IMR-90 (cell line): Measurements from ENCODE around the gene BET1. TPM values are rescaled to one million over a fixed set of nuclear protein-coding genes. Genes with fewer than 3 reads are reported as not detected.

Experiments used
- ATAC-seq: fragments of 200-7000 bp; cut with Tn5 transposase; 2 replicates; pipeline ENCODE4 v1.9.1; 2020; ENCODE audit warnings: low read depth, mild to moderate bottlenecking, moderate library complexity
- BruUV-seq: library from RNA; stranded (reverse); fragments of 400-500 nt; replicated peaks from 2 replicates; lab custom pipeline; 2021; lab: Mats Ljungman, UMichigan
- CTCF ChIA-PET: fragments of 300-600 bp; formaldehyde crosslinking; extraction: SDS; loops from one replicate; lab custom pipeline; 2021; ENCODE audit warnings: antibody characterized with exemption; lab: Yijun Ruan, JAX
- POLR2A ChIA-PET: fragments of 300-600 bp; sonication (Branson Sonifier 250); formaldehyde crosslinking; loops from one replicate; lab custom pipeline; 2022; ENCODE audit warnings: antibody characterized with exemption; ENCODE audit not compliant: unreplicated experiment; lab: Charles Lee
- DNase-seq: peaks from one replicate; pipeline ENCODE4 v3.0.0; 2013
- H2AFZ ChIP-seq: replicated peaks from 2 replicates; pipeline ENCODE3; 2013; ENCODE audit warnings: low read length, mild to moderate bottlenecking; ENCODE audit not compliant: poor library complexity
- H2AK5ac ChIP-seq: 2 replicates; pipeline ENCODE4 v1.6.1; 2013; ENCODE audit warnings: low read depth, low read length, inconsistent platforms
- H2AK9ac ChIP-seq: replicated peaks from 2 replicates; pipeline ENCODE3; 2013; ENCODE audit warnings: mild to moderate bottlenecking, low read depth, low read length, moderate library complexity; ENCODE audit not compliant: poor library complexity
- H2BK120ac ChIP-seq: 2 replicates; pipeline ENCODE4 v1.6.1; 2013; ENCODE audit warnings: low read depth, low read length, inconsistent platforms
- H2BK15ac ChIP-seq: 3 replicates; pipeline ENCODE4 v1.6.1; 2013; ENCODE audit warnings: low read depth, low read length, inconsistent platforms
- H2BK20ac ChIP-seq: 2 replicates; pipeline ENCODE4 v1.6.1; 2013; ENCODE audit warnings: low read depth, mild to moderate bottlenecking, inconsistent platforms, low read length, moderate library complexity
- H2BK5ac ChIP-seq: 2 replicates; pipeline ENCODE4 v1.6.1; 2013; ENCODE audit warnings: mild to moderate bottlenecking, low read depth, low read length, inconsistent platforms; ENCODE audit not compliant: poor library complexity, severe bottlenecking
- H3K14ac ChIP-seq: replicated peaks from 2 replicates; pipeline ENCODE4 v1.6.1; 2013; ENCODE audit warnings: low read depth, low read length, inconsistent platforms
- H3K18ac ChIP-seq: 2 replicates; pipeline ENCODE4 v1.6.1; 2013; ENCODE audit warnings: low read depth, low read length, control low read depth
- H3K23ac ChIP-seq: 2 replicates; pipeline ENCODE4 v1.6.1; 2013; ENCODE audit warnings: low read depth, low read length, inconsistent platforms
- H3K27ac ChIP-seq: 2 replicates; pipeline ENCODE4 v1.5.1; 2013; ENCODE audit warnings: mild to moderate bottlenecking, control low read depth, low read length; ENCODE audit not compliant: insufficient read depth
- H3K27me3 ChIP-seq: 2 replicates; pipeline ENCODE4 v1.6.1; 2013; ENCODE audit warnings: low read length; ENCODE audit not compliant: control insufficient read depth, insufficient read depth
- H3K36me3 ChIP-seq: 2 replicates; pipeline ENCODE4 v1.6.1; 2013; ENCODE audit warnings: low read length, mixed read lengths; ENCODE audit not compliant: control insufficient read depth, insufficient read depth
- H3K4ac ChIP-seq: 2 replicates; pipeline ENCODE4 v1.6.1; 2013; ENCODE audit warnings: low read depth, low read length, inconsistent platforms
- H3K4me1 ChIP-seq: 2 replicates; pipeline ENCODE4 v1.6.1; 2013; ENCODE audit warnings: low read length, mixed read lengths; ENCODE audit not compliant: control insufficient read depth, insufficient read depth
- H3K4me2 ChIP-seq: 2 replicates; pipeline ENCODE4 v1.6.1; 2013; ENCODE audit warnings: low read depth, mild to moderate bottlenecking, control low read depth, low read length, moderate library complexity
- H3K4me3 ChIP-seq: 2 replicates; pipeline ENCODE4 v1.5.1; 2013; ENCODE audit warnings: low read depth, mild to moderate bottlenecking, control low read depth, low read length, moderate library complexity; ENCODE audit not compliant: insufficient read depth
- H3K56ac ChIP-seq: 2 replicates; pipeline ENCODE4 v1.6.1; 2013; ENCODE audit warnings: low read length, inconsistent platforms; ENCODE audit not compliant: insufficient read depth; ENCODE audit errors: extremely low read depth
- H3K79me1 ChIP-seq, 2 experiments: 2 replicates each; pipeline ENCODE4 v1.6.1; 2013; ENCODE audit warnings: low read length in 2 of 2, inconsistent platforms in 1 of 2, low read depth in 1 of 2
- H3K9ac ChIP-seq: 2 replicates; pipeline ENCODE4 v1.6.1; 2013; ENCODE audit warnings: low read depth, low read length, control low read depth
- H3K9me1 ChIP-seq: 2 replicates; pipeline ENCODE4 v1.6.1; 2013; ENCODE audit warnings: low read length, inconsistent platforms; ENCODE audit not compliant: insufficient read depth
- H3K9me3 ChIP-seq: 2 replicates; pipeline ENCODE4 v1.6.1; 2013; ENCODE audit warnings: low read length; ENCODE audit not compliant: control insufficient read depth, insufficient read depth
- H4K20me1 ChIP-seq: 2 replicates; pipeline ENCODE4 v1.6.1; 2013; ENCODE audit warnings: low read length, inconsistent platforms; ENCODE audit not compliant: insufficient read depth
- H4K5ac ChIP-seq: 2 replicates; pipeline ENCODE4 v1.6.1; 2013; ENCODE audit warnings: mild to moderate bottlenecking, low read depth, low read length, control low read depth
- H4K8ac ChIP-seq, 2 experiments: 2 replicates each; pipeline ENCODE4 v1.6.1; 2013; ENCODE audit warnings: low read depth in 2 of 2, low read length in 2 of 2, control low read depth in 1 of 2, inconsistent platforms in 1 of 2
- H4K91ac ChIP-seq: 2 replicates; pipeline ENCODE4 v1.6.1; 2013; ENCODE audit warnings: low read depth, low read length, inconsistent platforms; ENCODE audit not compliant: insufficient read depth
- BHLHE40 ChIP-seq: fragments of 150-350 bp; IDR thresholded peaks from 2 replicates; pipeline ENCODE4 v1.6.1; 2016; ENCODE audit warnings: mild to moderate bottlenecking, low read depth, low read length
- CEBPB ChIP-seq: IDR thresholded peaks from 2 replicates; pipeline ENCODE4 v1.6.1; 2012; ENCODE audit warnings: low read depth, low read length, improper control_type of control experiment
- CHD1 ChIP-seq: IDR thresholded peaks from 2 replicates; pipeline ENCODE4 v1.6.1; 2012; ENCODE audit warnings: low read depth, low read length, improper control_type of control experiment
- ELK1 ChIP-seq: fragments of 150-350 bp; IDR thresholded peaks from 2 replicates; pipeline ENCODE4 v1.6.1; 2016; ENCODE audit warnings: low read depth, mild to moderate bottlenecking, low read length, moderate library complexity, borderline replicate concordance
- FOS ChIP-seq: fragments of 150-350 bp; IDR thresholded peaks from 2 replicates; pipeline ENCODE4 v1.6.1; 2016; ENCODE audit warnings: low read depth, low read length
- MAFK ChIP-seq: IDR thresholded peaks from 2 replicates; pipeline ENCODE4 v1.6.1; 2012; ENCODE audit warnings: low read depth, low read length, improper control_type of control experiment
- MAZ ChIP-seq: IDR thresholded peaks from 2 replicates; pipeline ENCODE4 v1.6.1; 2012; ENCODE audit warnings: low read depth, mild to moderate bottlenecking, low read length, improper control_type of control experiment, moderate library complexity, borderline replicate concordance
- MXI1 ChIP-seq: IDR thresholded peaks from 2 replicates; pipeline ENCODE4 v1.6.1; 2012; ENCODE audit warnings: low read depth, mild to moderate bottlenecking, low read length, moderate library complexity, borderline replicate concordance
- POLR2A ChIP-seq: IDR thresholded peaks from 2 replicates; pipeline ENCODE4 v1.6.1; 2012; ENCODE audit warnings: mild to moderate bottlenecking, low read depth, low read length
- RAD21 ChIP-seq: IDR thresholded peaks from 2 replicates; pipeline ENCODE4 v1.6.1; 2012; ENCODE audit warnings: low read length, improper control_type of control experiment
- RCOR1 ChIP-seq: IDR thresholded peaks from 2 replicates; pipeline ENCODE4 v1.6.1; 2012; ENCODE audit warnings: mild to moderate bottlenecking, low read length, improper control_type of control experiment; ENCODE audit not compliant: insufficient replicate concordance
- RFX5 ChIP-seq: IDR thresholded peaks from 2 replicates; pipeline ENCODE4 v1.8.0; 2012; ENCODE audit warnings: low read depth, mild to moderate bottlenecking, low read length, moderate library complexity
- SMC3 ChIP-seq: fragments of 150-350 bp; IDR thresholded peaks from 2 replicates; pipeline ENCODE4 v1.6.1; 2016; ENCODE audit warnings: low read depth, mild to moderate bottlenecking, antibody characterized with exemption, low read length, moderate library complexity
- WGBS, 2 experiments: methylation state at CpG; one replicate each; pipeline versions ENCODE4 v1.1.5 to v1.1.7; 2013; ENCODE audit warnings: missing lambda C conversion rate in 2 of 2; ENCODE audit not compliant: insufficient read length in 1 of 2; ENCODE audit errors: extremely low coverage in 2 of 2; 5-methylcytosine and 5-hydroxymethylcytosine counted together
- dilution Hi-C: fragments of 300-500 bp; cut with HindIII; formaldehyde crosslinking; loops from one replicate; pipeline ENCODE4 v1.14.3; 2018; ENCODE audit warnings: low sequenced_read_pairs; ENCODE audit not compliant: unreplicated experiment
- in situ Hi-C: fragments of 300-500 bp; cut with MboI; formaldehyde crosslinking; loops from 3 replicates; pipeline ENCODE4 v1.14.3; 2019; ENCODE audit warnings: low sequenced_read_pairs, inconsistent platforms, mixed read lengths
- intact Hi-C: fragments of 100-400 bp; cut with micrococcal nuclease; formaldehyde crosslinking; loops from 2 replicates; pipeline ENCODE4 v1.10.0; 2022
- polyA plus RNA-seq, 3 experiments: library from polyadenylated mRNA; depleted of rRNA; stranded (reverse); fragments of >200 nt; gene quantifications; 2 replicates each; pipeline ENCODE4 v1.2.3, GENCODE V29; 2012; ENCODE audit warnings: low replicate concordance in 1 of 3
- total RNA-seq: library from RNA; depleted of rRNA; stranded (reverse); fragments of >200 nt; gene quantifications from 2 replicates; pipeline ENCODE4 v1.2.3, GENCODE V29; 2012
- TF ChIP-seq, protein P1 (sequence below): fragments of 150-350 bp; IDR thresholded peaks from 2 replicates; pipeline ENCODE4 v1.6.1; 2017; ENCODE audit warnings: mild to moderate bottlenecking, antibody characterized with exemption, low read length, low read depth
- TF ChIP-seq, protein P2 (sequence below): conservative IDR thresholded peaks from 2 replicates; pipeline ENCODE4 v1.5.1; 2012; ENCODE audit warnings: mild to moderate bottlenecking, low read depth, low read length, improper control_type of control experiment

Gene BET1
- total and polyA plus RNA-seq, 2 of the 4 experiments (the other 2 are of a cell fraction): 9.9 to 33.2 TPM

DNA sequence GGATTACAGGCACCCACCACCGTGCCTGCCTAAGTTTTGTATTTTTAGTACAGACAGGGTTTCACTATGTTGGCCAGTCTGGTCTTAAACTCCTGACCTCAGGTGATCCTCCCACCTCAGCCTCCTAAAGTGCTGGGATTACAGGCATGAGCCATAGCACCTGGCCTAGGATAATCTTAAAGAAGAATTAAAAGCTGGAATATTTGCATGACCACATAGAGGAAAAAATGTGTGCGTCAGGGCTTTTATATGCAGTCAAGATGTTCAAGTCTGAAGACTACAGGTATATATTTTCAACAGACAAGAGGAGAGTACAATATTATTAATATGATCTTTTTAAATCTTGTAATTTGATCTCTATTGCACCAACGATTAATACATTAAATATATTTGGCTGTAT is 43.2 kb downstream of the BET1 start:
- no peak overlapping the region for H4K5ac ChIP-seq
- no TSS peak for BruUV-seq
- ATAC-seq: no peak
- no peak overlapping the region for H2AFZ ChIP-seq
- no peaks in the 10 kb centered on the region for H3K36me3 ChIP-seq
- no peak overlapping the region for H3K4me3 ChIP-seq
- H2BK120ac ChIP-seq: no peak overlapping the region
- dilution Hi-C loops (no loop called here), intact Hi-C loops (no loop called here), in situ Hi-C loops (no loop called here)
- no peak overlapping the region for H3K4ac ChIP-seq
- H3K27me3 ChIP-seq: no peaks in the 10 kb centered on the region
- no peak overlapping the region for H3K23ac ChIP-seq
- no peak for DNase-seq
- no peak overlapping the region for H2AK9ac ChIP-seq
- H3K9ac ChIP-seq: no peak overlapping the region
- no peak overlapping the region for H3K14ac ChIP-seq
- H2BK5ac ChIP-seq: no peak overlapping the region
- H4K8ac ChIP-seq: no peak overlapping the region
- no peak overlapping the region for H2BK15ac ChIP-seq
- H3K27ac ChIP-seq: no peak overlapping the region
- peaks cover 4% of the 10 kb centered on the region; the same call in 1 of the 2 replicates for H3K9me1 ChIP-seq
- CTCF ChIA-PET: no interaction called here
- H3K79me1 ChIP-seq: no peaks in the 10 kb centered on the region
- POLR2A ChIA-PET: no interaction called here
- H3K9me3 ChIP-seq: no peaks in the 10 kb centered on the region
- TF ChIP-seq SMC3: no peak
- no peak for TF ChIP-seq MXI1
- TF ChIP-seq, protein P1, sequence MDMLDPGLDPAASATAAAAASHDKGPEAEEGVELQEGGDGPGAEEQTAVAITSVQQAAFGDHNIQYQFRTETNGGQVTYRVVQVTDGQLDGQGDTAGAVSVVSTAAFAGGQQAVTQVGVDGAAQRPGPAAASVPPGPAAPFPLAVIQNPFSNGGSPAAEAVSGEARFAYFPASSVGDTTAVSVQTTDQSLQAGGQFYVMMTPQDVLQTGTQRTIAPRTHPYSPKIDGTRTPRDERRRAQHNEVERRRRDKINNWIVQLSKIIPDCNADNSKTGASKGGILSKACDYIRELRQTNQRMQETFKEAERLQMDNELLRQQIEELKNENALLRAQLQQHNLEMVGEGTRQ: no peak
- TF ChIP-seq FOS: no peak
- TF ChIP-seq RAD21: no peak
- TF ChIP-seq ELK1: no peak
- no peak for TF ChIP-seq RCOR1
- TF ChIP-seq BHLHE40: no peak
- no peak for TF ChIP-seq MAZ
- no peak for TF ChIP-seq CHD1
- TF ChIP-seq MAFK: no peak
- no peak for TF ChIP-seq RFX5
- TF ChIP-seq, protein P2, sequence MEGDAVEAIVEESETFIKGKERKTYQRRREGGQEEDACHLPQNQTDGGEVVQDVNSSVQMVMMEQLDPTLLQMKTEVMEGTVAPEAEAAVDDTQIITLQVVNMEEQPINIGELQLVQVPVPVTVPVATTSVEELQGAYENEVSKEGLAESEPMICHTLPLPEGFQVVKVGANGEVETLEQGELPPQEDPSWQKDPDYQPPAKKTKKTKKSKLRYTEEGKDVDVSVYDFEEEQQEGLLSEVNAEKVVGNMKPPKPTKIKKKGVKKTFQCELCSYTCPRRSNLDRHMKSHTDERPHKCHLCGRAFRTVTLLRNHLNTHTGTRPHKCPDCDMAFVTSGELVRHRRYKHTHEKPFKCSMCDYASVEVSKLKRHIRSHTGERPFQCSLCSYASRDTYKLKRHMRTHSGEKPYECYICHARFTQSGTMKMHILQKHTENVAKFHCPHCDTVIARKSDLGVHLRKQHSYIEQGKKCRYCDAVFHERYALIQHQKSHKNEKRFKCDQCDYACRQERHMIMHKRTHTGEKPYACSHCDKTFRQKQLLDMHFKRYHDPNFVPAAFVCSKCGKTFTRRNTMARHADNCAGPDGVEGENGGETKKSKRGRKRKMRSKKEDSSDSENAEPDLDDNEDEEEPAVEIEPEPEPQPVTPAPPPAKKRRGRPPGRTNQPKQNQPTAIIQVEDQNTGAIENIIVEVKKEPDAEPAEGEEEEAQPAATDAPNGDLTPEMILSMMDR: no peak
- TF ChIP-seq POLR2A: no peak
- TF ChIP-seq CEBPB: no peak
- no peak overlapping the region for H3K4me2 ChIP-seq
- WGBS, 2 experiments: no CpG with 5 or more reads among the region's 3 CpGs
- H3K18ac ChIP-seq: no peak overlapping the region
- no peaks in the 10 kb centered on the region for H4K20me1 ChIP-seq
- no peak overlapping the region for H3K56ac ChIP-seq
- no peak overlapping the region for H4K91ac ChIP-seq
- peaks cover 4% of the 10 kb centered on the region for H3K4me1 ChIP-seq
- H2AK5ac ChIP-seq: no peak overlapping the region
- H2BK20ac ChIP-seq: no peak overlapping the region
